Measurements from ENCODE around the gene LTA4H. TPM values are rescaled to one million over a fixed set of nuclear protein-coding genes. Genes with fewer than 3 reads are reported as not detected.

Gene LTA4H
- total RNA-seq, 1 donor from 2014 or later: 567 TPM

DNA sequence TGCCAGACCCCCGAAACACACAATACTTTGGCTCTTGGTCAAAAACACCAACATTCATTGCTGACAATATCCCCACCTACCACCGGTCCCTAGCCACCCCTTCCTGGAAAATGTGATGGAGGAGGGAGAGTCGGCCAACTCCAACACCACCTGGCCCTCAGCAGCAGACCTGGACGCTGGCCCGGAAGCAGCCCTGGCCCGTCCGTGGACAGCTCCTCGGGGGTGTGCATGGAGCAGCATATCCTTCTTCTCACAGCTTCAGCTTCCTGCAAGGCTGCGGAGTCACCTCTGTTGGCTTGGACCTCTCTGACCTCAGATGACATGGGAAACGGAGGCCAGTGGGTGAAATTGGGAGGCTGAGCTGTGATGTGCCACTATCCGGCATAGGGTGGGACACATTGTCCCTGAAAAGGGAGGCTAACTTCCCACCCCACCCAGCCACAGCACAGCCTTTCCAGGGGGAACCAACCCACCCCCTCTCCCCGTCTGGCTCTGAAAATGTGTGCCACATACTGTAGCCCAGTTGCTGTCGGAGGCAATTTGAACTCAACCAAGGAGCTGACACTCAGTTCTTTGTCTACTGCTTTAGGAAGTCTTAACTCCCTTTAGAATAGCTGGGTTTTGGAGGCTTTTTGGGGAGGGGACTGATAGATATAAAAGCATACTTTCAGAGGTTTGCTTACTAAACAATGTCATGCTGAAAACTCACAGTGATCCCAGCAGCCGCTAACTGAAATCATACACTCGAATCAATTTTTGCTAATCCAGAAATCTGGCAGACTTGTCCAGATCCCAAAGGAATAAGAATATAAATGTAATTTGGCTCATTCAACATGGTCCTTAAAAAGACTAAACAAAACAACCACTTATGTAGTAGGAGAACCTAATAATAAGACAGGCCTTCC, 43.1 kb upstream of the LTA4H start:
- Histone ChIP-seq H3K9me3 (no peaks in the 10 kb centered on the region), H3K36me3 (no peaks in the 10 kb centered on the region), H3K27me3 (ENCODE audit: low read depth) (no peaks in the 10 kb centered on the region), H3K4me3 (no peak overlapping the region), H3K27ac (peak overlapping the region; percentile 46), H3K4me1 (peaks cover 12% of the 10 kb centered on the region)
- no peak for TF ChIP-seq CTCF (IDR thresholded peaks at IDR 0.05)
- intact Hi-C loops (cut with DNase I): no loop called here
- peak; percentile 64 to 74 for ATAC-seq
- peak; percentile 54 for DNase-seq

- no peak overlapping the region for H3K4me3 ChIP-seq
- H3K4me1 ChIP-seq: peaks cover 12% of the 10 kb centered on the region
- DNase-seq (no peak), ATAC-seq (no peak)
- H3K27ac ChIP-seq: no peak overlapping the region
- H3K27me3 ChIP-seq (ENCODE audit: low read depth): no peaks in the 10 kb centered on the region
- intact Hi-C loops (cut with DNase I): no loop called here
- TF ChIP-seq CTCF (IDR thresholded peaks at IDR 0.05): no peak
- no peaks in the 10 kb centered on the region for H3K9me3 ChIP-seq
- H3K36me3 ChIP-seq: no peaks in the 10 kb centered on the region
These were observed 41.7 kb upstream of the LTA4H start for GRCh38 chr12:96077081-96077480.

DNA sequence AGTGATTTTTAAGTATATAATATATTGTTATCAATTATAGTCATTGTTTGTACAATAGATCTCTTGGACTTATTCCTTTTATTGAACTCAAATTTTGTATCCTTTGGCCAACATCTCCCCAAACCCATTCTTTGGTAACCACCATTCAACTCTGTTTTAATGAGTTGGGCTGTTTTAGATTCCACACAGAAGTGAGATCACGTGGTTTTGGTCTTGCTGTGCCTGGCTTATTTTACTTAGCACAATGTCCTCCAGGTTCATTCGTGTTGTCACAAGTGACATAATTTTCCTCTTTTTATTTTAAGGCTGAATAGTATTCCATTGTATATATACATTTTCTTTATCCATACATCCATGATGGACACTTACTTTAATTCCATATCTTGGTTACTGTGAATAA, 40.2 kb upstream of the LTA4H start:
- Histone ChIP-seq H3K4me3 (no peak overlapping the region), H3K4me1 (peaks cover 12% of the 10 kb centered on the region), H3K27ac (no peak overlapping the region), H3K36me3 (no peaks in the 10 kb centered on the region), H3K27me3 (ENCODE audit: low read depth) (no peaks in the 10 kb centered on the region), H3K9me3 (no peaks in the 10 kb centered on the region)
- intact Hi-C loops (cut with DNase I): no loop called here
- no peak for TF ChIP-seq CTCF (IDR thresholded peaks at IDR 0.05)
- DNase-seq (no peak), ATAC-seq (no peak)

GRCh38 chr12:96073346-96074330, 38.3 kb upstream of the LTA4H start:
- no peak for TF ChIP-seq CTCF (IDR thresholded peaks at IDR 0.05)
- peak in 1 of 2 donors; percentile 44 for ATAC-seq
- intact Hi-C loops (cut with DNase I): no loop called here
- no peak for DNase-seq
- no peaks in the 10 kb centered on the region for H3K9me3 ChIP-seq
- peaks cover 7% of the 10 kb centered on the region for H3K4me1 ChIP-seq
- no peaks in the 10 kb centered on the region for H3K27me3 ChIP-seq (ENCODE audit: low read depth)
- H3K27ac ChIP-seq: no peak overlapping the region
- no peaks in the 10 kb centered on the region for H3K36me3 ChIP-seq
- H3K4me3 ChIP-seq: no peak overlapping the region

DNA sequence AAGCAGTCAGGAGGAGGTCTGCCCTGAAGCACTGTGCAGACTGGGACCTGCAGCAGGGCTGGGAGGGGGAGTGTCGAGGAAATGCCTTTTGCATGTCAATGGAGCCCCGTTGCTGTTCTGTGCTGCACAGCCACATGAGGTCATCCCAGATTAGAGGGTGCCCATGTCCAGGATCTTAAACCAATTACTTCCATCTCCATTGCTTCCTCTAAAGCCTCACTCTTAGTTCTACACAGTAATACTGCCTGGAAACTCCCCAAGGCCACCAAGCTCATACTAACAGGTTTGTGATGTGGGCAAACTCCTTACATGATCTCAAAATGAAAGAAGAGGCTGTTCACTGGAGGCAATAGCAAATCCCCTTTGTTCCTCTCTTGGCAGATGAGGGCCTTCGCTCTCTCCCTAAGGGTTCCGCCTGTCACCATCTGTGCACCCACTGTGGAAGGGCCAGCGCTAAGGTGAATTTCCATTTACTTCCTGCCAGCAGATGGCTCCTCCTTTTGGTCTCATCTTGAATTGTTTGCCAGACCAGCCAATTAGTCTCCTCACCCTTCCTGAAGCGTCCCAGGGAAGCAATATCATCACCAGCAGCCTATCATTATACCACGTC, 35.4 kb upstream of the LTA4H start:
- Histone ChIP-seq H3K9me3 (no peaks in the 10 kb centered on the region), H3K36me3 (no peaks in the 10 kb centered on the region), H3K4me3 (no peak overlapping the region), H3K27ac (no peak overlapping the region), H3K27me3 (ENCODE audit: low read depth) (no peaks in the 10 kb centered on the region), H3K4me1 (no peaks in the 10 kb centered on the region)
- TF ChIP-seq CTCF (IDR thresholded peaks at IDR 0.05): no peak
- no peak for ATAC-seq
- intact Hi-C loops (cut with DNase I): no loop called here
- no peak for DNase-seq
